Measurements from ENCODE around the gene CDC42EP3.
A peak's percentile ranks its signal among the peaks of the same experiment; 100 is the strongest.

CDC42EP3 gene

DNA sequence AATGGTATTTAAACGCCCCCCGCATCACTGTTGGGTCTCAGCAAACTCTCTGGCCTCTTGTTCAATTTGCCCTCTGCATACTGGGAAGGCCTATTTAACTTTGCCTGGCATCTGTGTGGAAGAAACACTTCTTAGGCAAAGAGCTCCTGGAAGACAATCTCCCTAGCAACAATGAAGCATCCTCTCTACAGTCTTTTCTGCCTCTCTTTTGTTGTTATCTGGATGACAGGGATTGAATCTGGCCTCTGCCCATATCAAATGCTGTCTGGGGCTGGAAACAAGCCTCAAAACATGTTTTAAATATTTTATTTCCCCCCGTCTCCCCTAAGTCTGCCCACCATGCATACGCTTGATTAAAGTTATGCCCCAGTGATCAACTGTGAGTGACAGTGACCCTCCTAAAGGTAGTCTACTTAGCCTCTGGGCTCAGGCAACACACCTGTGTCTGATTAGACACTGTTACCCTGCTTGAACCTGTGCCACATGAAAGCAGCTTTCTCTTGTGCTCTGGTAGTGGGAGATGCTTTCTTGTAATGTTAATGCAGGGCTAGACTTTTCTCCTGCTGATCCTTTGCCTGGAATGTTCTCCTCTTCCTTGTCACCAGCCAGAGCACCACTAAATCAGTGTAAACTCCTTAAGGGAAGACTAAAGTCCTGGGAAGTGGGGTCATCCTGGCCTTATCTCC lies 34.9 kb downstream of the CDC42EP3 start:
- no peak for DNase-seq (ENCODE audit: low spot score)

DNA sequence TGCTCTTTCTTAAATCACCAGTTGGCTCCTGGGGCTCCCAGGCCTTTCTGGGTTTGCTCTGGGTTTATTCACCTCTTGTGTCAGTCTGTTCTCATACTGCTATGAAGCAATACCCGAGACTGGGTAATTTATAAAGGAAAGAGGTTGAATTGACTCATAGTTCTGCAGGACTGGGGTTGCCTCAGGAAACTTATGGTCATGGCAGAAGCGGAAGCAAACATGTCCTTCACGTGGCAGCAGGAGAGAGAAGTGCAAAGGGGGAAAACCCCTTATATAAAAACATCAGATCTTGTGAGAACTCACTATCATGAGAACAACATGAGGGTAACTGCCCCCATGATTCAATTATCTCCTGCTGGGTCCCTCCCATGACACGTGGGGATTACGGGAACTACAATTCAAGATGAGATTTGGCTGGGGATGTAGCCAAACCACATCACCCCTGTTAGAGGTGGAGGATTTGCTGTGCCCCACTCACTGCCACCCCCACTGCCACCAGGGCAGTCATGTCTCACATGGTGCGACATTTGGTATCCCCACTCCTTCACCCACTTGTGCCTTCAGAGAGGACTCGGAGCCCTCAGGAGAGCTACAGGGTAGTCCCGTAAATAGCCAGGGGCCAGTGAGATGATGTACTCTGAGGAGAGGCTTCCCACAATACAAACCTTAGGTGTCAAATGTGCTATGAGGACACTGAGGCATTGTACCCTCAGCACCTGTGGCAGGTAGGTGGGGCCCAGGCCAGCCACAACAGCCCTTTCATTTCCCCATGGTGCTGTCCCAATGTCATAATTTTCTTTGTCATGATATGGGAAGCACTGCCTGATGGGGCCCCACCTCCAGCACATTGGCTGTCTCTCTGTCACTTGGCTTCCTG lies 35.7 kb downstream of the CDC42EP3 start:
- no peak for DNase-seq (ENCODE audit: low spot score)

DNA sequence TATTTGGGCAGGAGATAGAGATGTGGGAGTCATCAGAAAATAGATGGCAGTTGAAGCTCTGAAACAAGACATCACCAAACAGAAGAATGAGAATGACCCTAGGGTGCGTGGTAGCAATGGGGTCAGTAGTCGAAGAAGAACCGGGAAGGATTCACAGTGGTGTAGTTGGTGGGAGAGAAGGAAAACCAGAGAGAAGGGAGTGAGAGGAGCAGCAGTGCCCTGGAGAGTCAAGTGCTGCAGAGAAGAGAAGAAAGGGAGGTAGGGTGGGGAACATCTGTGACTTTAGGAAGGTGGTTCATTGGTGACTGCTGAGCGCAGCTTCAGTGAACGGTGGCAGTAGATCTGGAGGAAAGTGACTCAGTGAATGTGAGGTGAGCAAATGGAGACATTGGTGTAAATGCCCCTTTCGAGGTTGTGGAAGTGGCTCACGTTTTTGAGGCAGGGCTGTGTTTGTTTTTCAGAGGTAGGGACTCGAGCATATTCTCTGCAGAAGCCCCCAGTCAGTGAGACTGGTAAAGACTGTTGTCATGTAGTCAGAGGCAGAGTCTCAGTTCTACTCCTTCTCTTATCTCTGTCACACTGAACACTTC lies 36.4 kb downstream of the CDC42EP3 start:
- DNase-seq (ENCODE audit: low spot score) = no peak

DNA sequence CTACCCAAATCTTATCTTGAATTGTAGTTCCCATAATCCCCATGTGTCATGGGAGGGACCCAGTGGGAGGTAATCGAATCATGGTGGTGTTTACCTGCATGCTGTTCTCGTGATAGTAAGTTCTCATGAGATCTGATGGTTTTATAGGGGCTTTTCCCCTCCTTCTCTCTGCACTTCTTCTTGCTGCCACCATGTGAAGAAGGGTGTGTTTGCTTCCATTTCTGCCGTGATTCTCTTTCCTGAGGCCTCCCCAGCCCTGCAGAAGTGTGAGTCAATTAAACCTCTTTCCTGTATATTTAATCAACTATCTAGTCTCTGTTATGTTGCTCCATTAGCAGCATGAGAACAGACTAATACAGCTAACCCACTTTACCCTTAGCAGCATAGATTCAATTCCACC lies 37.6 kb downstream of the CDC42EP3 start:
- no peak for DNase-seq (ENCODE audit: low spot score)

DNA sequence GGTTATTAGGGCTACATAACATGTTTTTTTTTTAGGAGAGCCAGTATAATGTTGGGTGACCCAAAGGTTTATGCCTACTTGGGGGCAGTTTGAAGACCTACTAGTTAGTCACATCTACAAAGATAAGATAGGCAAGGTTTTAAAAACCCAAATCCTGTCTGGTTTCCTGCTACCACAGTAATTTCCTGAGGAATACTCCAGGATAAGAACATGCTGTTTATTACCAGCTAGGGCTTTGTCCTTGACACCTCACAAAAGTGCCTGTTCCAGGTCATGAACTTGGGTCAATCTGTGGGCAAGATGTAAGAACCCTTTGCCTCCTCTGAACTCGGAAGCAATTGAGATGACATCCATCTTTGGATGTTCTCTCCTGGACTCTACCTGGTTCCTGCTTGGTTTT lies 38.2 kb downstream of the CDC42EP3 start:
- no peak for DNase-seq (ENCODE audit: low spot score)

DNA sequence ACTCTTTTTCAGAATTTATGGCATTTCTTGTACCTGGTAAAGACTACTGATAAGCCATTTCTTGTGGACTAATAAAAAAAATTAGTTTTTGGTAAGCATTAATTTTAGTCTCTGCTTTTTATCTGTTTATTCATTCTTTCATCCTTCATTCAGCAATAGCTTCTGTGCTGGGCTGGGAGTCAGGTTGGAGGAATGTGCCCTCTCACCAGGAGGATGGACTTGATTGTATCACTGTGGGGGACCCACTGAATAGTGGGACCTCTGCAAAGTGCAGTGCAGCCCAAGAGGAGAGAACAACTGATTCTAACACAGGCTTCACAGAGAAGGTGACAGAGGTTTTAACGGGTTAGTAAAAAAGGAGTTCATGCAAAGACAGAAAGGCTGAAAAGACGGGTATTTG lies 39.1 kb downstream of the CDC42EP3 start:
- DNase-seq (ENCODE audit: low spot score) = no peak

DNA sequence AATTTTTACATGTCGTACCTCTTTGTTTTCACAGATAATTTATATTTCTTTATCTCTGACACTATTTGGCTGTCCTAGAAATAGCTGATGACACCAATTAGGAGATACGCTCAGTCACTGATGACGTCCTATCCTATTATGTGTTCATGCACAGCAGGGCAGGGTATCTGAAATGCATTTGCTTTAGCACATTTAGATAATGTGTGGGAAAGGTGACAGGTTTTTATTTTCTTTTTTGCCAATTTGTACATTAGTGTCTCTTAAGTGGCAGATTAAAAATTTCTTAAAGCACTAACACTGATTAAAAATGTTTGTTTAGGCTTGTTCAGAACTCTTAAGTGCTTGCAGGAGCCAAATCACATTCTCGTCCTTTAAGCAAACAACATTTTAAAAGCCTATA lies 39.7 kb downstream of the CDC42EP3 start:
- DNase-seq (ENCODE audit: low spot score) = no peak

DNA sequence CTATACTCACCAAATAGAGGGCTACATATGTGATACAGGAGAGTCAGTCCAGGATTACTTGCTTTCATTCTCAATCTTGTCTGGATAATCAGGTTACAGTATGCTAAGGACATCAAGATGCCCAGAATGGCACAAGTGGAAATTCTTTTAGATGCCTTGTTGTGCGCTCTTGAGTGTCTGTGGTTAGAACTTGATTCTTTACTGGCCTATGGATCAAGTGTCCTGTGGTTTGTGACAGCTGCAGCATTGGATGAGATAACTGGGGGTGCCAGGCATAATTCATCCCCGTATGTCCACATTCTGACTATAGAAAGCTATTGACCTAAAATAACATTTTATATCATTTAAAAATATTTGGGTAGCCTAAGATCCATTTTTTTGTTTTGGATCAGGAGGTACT lies 40.1 kb downstream of the CDC42EP3 start:
- DNase-seq (ENCODE audit: low spot score) = no peak

DNA sequence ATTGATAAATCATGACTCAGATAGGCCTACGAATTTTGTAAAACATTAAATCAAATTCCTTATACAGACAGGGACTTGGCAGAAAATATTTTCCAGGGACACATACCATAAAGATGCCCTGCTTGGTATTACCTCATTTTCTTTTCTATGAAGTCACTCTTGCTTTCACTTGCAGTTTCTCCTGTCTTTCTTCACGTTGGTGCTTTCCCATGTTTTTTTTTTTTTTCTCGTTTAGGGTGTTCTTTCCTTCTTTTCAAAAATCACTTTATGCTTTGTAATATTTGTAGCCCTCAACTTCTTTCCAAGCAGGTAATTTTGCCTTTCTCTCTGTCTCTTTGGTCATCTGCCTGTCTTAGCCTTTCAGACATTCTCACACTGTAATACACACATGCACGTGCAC lies 40.7 kb downstream of the CDC42EP3 start:
- no peak for DNase-seq (ENCODE audit: low spot score)

DNA sequence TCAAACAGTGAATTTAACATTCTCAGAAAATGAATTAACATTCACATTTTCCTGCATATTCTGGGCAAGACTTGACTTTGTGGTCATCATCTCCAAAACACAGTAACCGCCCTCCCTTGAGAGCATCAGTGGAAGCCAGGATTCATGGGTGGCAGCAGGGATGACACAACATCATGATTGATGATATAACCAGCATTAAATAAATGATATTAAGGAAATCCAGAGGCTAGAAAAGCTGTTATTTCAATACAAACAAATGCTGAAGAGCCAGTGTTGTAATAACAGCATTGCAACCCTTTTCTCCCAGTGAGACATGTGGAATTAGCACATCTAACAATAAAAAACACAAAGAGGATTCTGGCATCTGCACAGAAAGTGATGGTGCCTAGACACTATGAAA lies 41.1 kb downstream of the CDC42EP3 start:
- DNase-seq (ENCODE audit: low spot score) = peak; percentile 42

DNA sequence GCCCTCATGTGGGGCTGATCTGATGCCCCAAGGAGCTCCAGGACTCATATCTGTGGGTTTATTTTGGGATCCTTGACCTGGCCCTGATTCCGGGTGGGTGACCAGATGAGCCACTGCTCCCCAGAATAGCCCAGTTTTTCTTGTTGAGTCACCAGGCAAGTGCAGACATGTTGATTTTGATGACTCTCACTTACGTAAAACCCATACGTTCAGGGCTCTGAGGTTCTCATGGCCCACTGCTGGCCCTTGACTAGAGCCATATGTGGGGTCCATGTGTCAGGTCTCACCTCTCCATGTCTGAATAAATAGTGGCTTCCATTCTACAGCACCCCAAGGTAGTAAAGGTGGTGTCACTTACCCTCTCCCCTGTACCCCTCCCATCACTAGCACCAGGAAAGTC lies 41.9 kb downstream of the CDC42EP3 start:
- no peak for DNase-seq (ENCODE audit: low spot score)

DNA sequence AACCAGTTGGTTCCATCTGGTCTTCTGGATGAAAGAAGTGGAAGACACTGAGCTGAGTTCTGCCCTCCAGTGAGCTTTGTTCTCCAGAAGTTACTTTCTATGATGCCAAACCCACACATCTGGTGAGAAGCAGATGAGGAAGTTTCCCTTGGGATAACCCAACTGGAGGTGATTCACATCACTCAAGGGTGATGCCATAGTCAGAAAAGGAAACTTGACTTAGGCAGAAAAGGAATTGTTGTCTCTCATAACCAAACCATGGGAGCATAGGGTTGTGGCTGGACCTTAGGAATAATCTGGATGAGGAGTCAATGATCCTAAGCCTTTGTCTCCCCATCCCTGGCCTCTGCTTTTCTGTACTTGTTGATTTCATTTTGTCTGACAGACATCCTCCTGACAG lies 43.7 kb downstream of the CDC42EP3 start:
- no peak for DNase-seq (ENCODE audit: low spot score)

DNA sequence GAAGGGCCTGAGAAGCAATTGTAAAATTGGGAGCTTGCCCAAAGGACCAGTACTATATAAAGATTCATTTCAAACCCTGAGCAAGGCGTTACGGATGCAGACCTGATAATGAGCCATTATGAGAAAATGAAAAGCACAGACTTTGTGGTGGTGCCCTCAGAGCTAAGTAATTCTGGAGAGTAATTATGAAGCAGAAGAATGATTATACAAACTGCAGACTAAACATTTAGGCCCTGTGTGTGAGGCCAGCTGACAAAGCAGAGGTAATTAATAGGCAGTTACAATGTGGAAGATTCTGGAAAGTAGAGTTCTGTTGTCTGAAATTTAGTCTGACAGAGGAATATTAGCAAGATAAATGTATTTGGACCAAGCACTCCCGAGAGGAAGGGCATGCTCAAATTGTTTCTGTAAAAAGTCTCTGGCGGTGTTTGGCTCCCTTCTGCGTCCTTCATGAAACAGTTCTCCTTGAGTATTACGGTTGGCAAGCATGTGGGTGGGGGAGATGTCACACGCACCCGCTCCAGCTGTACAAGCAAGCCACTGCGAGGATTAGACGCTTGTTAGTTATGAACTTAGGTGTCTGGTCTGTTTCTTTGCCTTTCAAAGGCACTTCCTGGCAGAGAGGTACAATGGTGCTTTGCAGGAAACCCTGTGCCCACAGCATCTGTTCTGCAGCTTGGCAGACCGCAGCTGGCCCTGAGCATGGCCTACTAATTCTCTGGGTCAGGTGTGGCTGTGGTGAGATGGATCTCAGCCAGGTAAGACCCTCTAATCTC lies 45.5 kb downstream of the CDC42EP3 start:
- no peak for DNase-seq (ENCODE audit: low spot score)

DNA sequence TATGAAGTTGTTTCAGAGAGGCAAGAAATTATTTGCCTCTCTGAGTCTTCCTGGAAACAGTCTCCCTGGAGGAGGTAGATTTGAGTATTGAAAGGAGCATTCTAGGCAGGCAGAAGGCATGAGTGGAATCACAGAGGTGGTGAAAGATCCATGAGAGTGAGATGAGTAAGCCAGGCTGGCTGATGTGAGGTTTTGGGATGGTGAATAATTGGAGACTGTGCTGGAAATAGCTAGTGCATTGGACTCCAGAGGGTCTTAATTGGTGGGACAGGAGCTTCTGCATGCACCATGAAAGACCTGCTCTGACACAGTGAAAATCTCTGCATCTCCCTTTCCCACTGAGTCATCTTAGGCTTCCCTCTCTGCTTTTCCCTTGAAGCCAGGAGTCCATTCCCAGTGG lies 46.3 kb downstream of the CDC42EP3 start:
- peak; percentile 71 for DNase-seq (ENCODE audit: low spot score)

DNA sequence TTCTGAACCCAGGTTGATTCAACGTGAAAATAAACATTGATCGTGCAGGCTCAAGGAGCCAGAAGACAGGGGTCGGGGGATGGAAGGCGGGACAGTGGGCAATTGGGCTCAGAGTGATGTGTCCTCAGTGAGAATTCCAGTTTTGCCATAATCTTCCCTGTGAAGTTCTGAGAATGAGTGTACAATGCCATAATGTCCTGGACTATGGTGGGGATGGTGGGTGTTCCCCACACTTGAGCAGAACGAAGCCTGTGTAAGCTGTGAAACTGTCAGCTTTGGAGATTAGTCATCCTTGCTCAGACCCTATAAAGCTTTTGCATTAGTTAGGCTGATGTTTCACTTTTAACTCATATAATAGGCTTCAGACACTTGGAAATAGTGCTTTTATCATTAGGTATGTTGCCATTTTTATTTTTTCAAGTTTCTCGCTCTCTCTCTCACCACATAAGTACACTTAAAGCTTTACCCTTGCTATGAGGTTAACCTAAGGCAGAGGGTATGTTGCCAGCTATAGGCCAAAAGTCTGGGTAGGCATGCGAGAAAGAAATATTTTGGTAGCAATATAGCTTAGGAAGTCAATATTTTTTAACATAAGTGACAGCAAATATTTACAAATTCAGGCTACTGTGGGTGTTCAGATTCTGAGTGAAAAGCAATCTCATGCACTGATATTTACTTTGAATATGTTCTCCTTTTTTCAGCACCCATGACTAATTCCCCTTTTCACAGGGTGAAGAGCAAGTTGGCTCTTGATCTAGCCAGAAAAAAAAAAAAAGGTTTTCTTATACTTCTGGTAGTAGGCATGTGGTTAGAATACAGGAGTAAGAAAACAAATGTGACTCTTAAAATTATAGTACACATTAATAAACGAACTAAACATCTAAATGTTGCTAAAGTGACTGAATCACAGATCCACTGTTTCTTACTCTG lies 47.2 kb downstream of the CDC42EP3 start:
- DNase-seq (ENCODE audit: low spot score) = no peak

DNA sequence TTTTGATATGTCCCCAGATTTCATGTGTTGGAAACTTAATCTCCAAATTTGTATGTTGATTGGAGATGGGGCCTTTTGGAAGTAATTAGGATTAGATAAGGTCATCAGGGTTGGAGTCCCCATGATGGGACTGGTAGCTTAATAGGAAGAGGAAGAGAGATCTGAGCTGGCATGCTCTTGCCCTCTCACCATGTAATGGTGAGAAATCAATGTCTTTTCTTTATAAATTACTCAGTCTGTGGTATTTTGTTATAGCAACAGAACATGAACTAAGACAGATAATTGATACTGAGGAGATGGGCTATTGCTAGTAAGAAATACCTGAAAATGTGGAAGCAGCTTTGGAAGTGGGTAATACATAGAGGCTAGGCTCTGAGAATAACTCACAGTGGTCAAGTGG lies 48.0 kb downstream of the CDC42EP3 start:
- DNase-seq (ENCODE audit: low spot score) = no peak

DNA sequence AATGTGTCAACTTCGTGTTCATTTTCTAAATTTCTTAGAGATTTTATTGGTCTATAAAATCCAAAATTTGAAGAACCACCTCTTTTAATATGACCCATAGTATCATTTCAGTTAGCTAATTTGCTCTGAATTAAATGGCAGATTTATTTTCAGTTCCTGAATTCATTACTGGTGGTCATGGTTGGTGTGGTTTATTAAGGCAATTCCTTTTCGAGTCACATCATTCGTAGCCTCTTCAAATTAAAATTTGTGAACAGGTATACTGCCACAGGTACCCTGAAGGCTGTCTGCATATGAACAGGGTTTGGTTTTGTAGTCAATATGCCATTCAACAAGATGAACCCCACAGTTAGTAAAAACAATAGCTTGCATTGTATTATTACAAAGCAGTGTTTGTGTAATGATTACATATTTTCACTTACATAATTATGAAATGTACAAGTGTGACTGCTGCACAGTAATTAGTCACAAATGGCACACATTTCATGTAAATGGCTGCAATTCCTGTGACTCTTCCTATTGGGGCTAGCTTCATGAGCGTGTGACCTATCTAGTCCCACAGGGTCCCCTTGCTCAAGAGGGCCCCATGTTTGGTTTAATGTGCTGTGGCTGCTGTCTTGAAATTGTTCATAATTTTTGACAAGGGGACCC lies 48.9 kb downstream of the CDC42EP3 start:
- DNase-seq (ENCODE audit: low spot score) = no peak

DNA sequence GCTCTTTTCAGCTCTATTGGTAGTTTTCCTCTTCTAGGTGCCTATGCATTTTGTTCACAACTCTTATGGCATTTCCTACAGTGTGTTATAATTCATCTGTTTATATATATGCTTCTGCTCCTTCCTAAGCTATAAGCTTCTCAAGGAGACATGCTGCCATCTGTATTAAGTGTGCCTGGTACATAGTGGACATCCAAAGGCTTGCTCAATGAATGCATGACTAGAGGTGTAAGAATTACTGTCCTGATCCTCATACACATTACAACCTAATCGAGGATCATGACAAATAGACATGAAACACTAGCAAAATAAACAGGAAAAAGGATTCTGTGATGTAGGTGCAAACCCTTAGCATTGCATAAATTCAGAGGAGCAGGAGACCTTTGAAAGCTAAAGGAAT lies 50.2 kb downstream of the CDC42EP3 start:
- no peak for DNase-seq (ENCODE audit: low spot score)

DNA sequence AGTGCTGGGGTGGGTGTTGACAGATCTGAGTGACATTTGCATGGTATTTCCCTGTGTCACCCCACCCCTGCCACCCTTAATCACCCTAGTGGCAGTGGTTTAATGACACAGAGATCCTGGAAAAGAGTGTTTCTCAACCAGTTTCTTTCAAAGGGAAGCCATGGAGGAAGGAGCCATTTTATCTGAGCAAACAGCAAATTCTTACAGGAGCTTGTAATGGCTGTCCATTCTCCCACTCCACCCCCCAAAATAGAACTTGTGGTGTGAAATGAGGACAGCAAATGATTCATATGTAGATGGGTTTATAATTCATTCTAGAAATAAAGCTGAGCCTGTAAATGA lies 51.5 kb downstream of the CDC42EP3 start:
- no peak for DNase-seq (ENCODE audit: low spot score)

DNA sequence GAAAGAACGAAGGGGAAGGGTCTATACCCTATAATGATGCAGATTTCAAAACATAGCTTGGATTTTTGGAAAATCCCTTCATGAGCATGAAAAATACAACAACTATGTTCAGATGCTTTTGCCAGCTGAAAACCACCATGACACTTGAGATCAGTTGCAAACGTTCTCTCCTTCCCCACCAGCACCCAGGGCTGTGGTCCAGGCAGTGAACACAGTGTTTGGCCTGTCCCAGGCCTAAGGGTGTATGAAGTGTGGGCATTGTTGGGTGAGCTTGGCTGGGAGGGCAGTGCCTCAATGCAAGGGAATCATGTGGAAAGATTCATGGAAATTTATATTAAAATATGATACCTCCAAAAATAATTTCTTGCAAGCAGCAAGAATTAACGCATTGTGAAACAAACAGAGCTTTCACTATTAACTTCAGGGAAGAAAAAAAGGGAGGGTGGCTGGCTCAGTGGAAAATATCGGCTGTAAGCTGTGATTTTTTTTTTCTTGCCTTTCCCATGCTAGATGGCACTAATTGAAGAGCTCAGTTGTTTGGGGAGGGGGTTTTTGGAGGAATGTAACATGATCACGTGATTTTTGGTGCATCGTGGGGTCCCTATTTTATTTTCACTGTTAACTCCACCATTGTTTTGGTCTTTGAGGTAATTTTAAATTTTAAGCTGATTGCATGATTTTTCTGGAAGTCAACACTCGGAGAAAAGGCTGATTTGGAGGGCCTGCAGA lies 52.0 kb downstream of the CDC42EP3 start:
- DNase-seq (ENCODE audit: low spot score) = no peak

Measured in GM03348 (cell line).